ENCODE data around the gene ITPR3.

DNA sequence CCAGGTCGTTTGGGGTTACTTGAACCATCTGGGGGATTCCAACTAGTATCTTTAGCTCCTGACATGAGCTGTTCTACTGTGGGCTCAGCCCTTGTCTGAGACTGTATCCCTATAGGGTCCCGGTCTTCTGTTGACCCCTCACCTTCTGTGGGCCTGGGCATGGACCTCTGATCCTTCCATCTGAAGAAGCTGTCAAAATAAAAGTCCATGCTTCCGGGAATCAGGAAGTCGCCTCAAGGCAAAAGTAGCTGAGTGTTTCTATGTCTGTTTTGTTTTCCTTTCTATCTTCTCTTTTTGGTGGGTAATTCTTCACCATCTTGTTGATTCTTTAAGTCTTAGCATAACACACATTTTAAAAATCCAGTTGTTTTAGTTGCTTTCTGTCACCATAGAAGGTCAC, 30.3 kb downstream of the ITPR3 start:
- no peak for TF ChIP-seq CTCF (IDR thresholded peaks at IDR 0.05; ENCODE audit: low read depth, low read length, missing input control)
- no peak for TF ChIP-seq JUND (IDR thresholded peaks at IDR 0.05)
- TF ChIP-seq MAX (IDR thresholded peaks at IDR 0.05), result no peak
- no peak for TF ChIP-seq YY1 (IDR thresholded peaks at IDR 0.05)
- TF ChIP-seq HNF4G (IDR thresholded peaks at IDR 0.05), result no peak
- TF ChIP-seq SP1 (IDR thresholded peaks at IDR 0.05), result no peak
- TF ChIP-seq RAD21 (IDR thresholded peaks at IDR 0.05), result no peak
